ENCODE results near the gene FMN2. TPM values are rescaled to one million over a fixed set of nuclear protein-coding genes. Genes with fewer than 3 reads are reported as not detected.

FMN2 gene
- polyA plus RNA-seq, 5 donors: 1.2 to 3.0 (median 1.7) TPM

GRCh38 chr1:240491796-240492195 lies 400.1 kb downstream of the FMN2 start:
- no peak for DNase-seq

GRCh38 chr1:240492832-240493440 lies 401.3 kb downstream of the FMN2 start:
- DNase-seq: peak in 1 of 2 donors; percentile 8

GRCh38 chr1:240495601-240496000 lies 403.9 kb downstream of the FMN2 start:
- DNase-seq: no peak

- no peak for DNase-seq
Measured at GRCh38 chr1:240496356-240496755, 404.7 kb downstream of the FMN2 start.

GRCh38 chr1:240496941-240497340 lies 405.3 kb downstream of the FMN2 start:
- DNase-seq: no peak

- no peak for DNase-seq
Measured at GRCh38 chr1:240497908-240498307, 406.2 kb downstream of the FMN2 start.

- DNase-seq: no peak
Measured at GRCh38 chr1:240498335-240498734, 406.7 kb downstream of the FMN2 start.

GRCh38 chr1:240499012-240499411 lies 407.3 kb downstream of the FMN2 start:
- DNase-seq: no peak

GRCh38 chr1:240500647-240501046 lies 409.0 kb downstream of the FMN2 start:
- DNase-seq: no peak

GRCh38 chr1:240501115-240501514 lies 409.4 kb downstream of the FMN2 start:
- DNase-seq: no peak

- no peak for DNase-seq
Measured at GRCh38 chr1:240503036-240503435, 411.4 kb downstream of the FMN2 start.

GRCh38 chr1:240503558-240503957 lies 411.9 kb downstream of the FMN2 start:
- DNase-seq: no peak

GRCh38 chr1:240506176-240506575 lies 414.5 kb downstream of the FMN2 start:
- DNase-seq: no peak

GRCh38 chr1:240508201-240508600 lies 416.5 kb downstream of the FMN2 start:
- DNase-seq: no peak

GRCh38 chr1:240508950-240509349 lies 417.3 kb downstream of the FMN2 start:
- no peak for DNase-seq

GRCh38 chr1:240511789-240512188 lies 420.1 kb downstream of the FMN2 start:
- DNase-seq: no peak

GRCh38 chr1:240515505-240515904 lies 423.8 kb downstream of the FMN2 start:
- DNase-seq: no peak

GRCh38 chr1:240516069-240516468 lies 424.4 kb downstream of the FMN2 start:
- no peak for DNase-seq

GRCh38 chr1:240517891-240518290 lies 426.2 kb downstream of the FMN2 start:
- no peak for DNase-seq

- DNase-seq: no peak
Measured at GRCh38 chr1:240522122-240522822, 430.6 kb downstream of the FMN2 start.

- DNase-seq: no peak
Measured at GRCh38 chr1:240524356-240525069, 432.8 kb downstream of the FMN2 start.

All from right lung (tissue), 5 donors.